K562 (cell line): ENCODE results near the gene SMIM13. TPM values are rescaled to one million over a fixed set of nuclear protein-coding genes. Genes with fewer than 3 reads are reported as not detected.
A peak's percentile ranks its signal among the peaks of the same experiment; 100 is the strongest.

Source experiments
- BACH1 ChIP-seq: fragments of 200-800 bp; sonication (Bioruptor generic); IDR thresholded peaks from 2 replicates; pipeline ENCODE4 v1.6.1; 2016; ENCODE audit warnings: missing genetic modification characterization, missing compliant biosample characterization
- CBX5 ChIP-seq: IDR thresholded peaks from 2 replicates; pipeline ENCODE4 v1.6.1; 2014; ENCODE audit warnings: low read depth, borderline replicate concordance
- CEBPB ChIP-seq: fragments of 450-650 bp; IDR thresholded peaks from 2 replicates; pipeline ENCODE4 v1.6.1; 2016; ENCODE audit warnings: missing genetic modification characterization, missing compliant biosample characterization
- CREB3 ChIP-seq: fragments of 450-650 bp; conservative IDR thresholded peaks from 2 replicates; pipeline ENCODE4 v1.6.1; 2016; ENCODE audit warnings: missing genetic modification characterization, low read depth, mild to moderate bottlenecking, missing compliant biosample characterization, moderate library complexity
- ELF4 ChIP-seq: fragments of 450-650 bp; formaldehyde crosslinking; IDR thresholded peaks from 2 replicates; pipeline ENCODE4 v1.4.0; 2022; ENCODE audit warnings: missing genetic modification characterization
- HDAC8 ChIP-seq: fragments of 450-650 bp; IDR thresholded peaks from 2 replicates; pipeline ENCODE4 v1.6.1; 2016; ENCODE audit warnings: mild to moderate bottlenecking, missing genetic modification characterization, moderate library complexity, missing compliant biosample characterization
- ILF3 ChIP-seq: fragments of 450-650 bp; IDR thresholded peaks from 2 replicates; pipeline ENCODE4 v1.6.1; 2018; ENCODE audit warnings: antibody characterized with exemption, mild to moderate bottlenecking, moderate library complexity, borderline replicate concordance
- KHSRP ChIP-seq: fragments of 450-650 bp; IDR thresholded peaks from 2 replicates; pipeline ENCODE4 v1.6.1; 2017
- MAFF ChIP-seq: IDR thresholded peaks from 2 replicates; pipeline ENCODE4 v1.6.1; 2012; ENCODE audit warnings: low read length, improper control_type of control experiment
- NKRF ChIP-seq: fragments of 450-650 bp; IDR thresholded peaks from 2 replicates; pipeline ENCODE4 v1.6.1; 2016; ENCODE audit warnings: borderline replicate concordance
- POLR2G ChIP-seq: fragments of 200-400 bp; formaldehyde crosslinking; IDR thresholded peaks from 2 replicates; pipeline ENCODE4 v1.6.1; 2017; ENCODE audit warnings: low read depth, mild to moderate bottlenecking, antibody characterized with exemption, low read length, moderate library complexity
- RCOR1 ChIP-seq, 2 experiments: IDR thresholded peaks; 2 replicates each; pipeline ENCODE4 v1.6.1; 2012; ENCODE audit warnings: low read depth in 2 of 2, low read length in 2 of 2, borderline replicate concordance in 1 of 2, improper control_type of control experiment in 1 of 2
- SOX6 ChIP-seq: fragments of 450-650 bp; IDR thresholded peaks from 2 replicates; pipeline ENCODE4 v1.6.1; 2014; ENCODE audit warnings: mild to moderate bottlenecking
- TCF3 ChIP-seq: sonication (generic); formaldehyde crosslinking; IDR thresholded peaks from 2 replicates; pipeline ENCODE4 v1.4.0; 2020; ENCODE audit warnings: mild to moderate bottlenecking, missing genetic modification reagents
- TOE1 ChIP-seq, 2 experiments: fragments of 450-650 bp in 1 of 2; sonication (generic) in 1 of 2; formaldehyde crosslinking in 1 of 2; IDR thresholded peaks; 2 replicates each; pipeline versions ENCODE4 v1.7.1 to v1.8.0; 2016 to 2022; ENCODE audit warnings: borderline replicate concordance in 2 of 2, mild to moderate bottlenecking in 2 of 2, antibody characterized with exemption in 1 of 2, inconsistent platforms in 1 of 2, low read depth in 1 of 2, missing genetic modification reagents in 1 of 2, moderate library complexity in 1 of 2
- ZBTB11 ChIP-seq, 3 experiments: fragments of 200-800 bp in 1 of 3; fragments of 250-450 bp in 1 of 3; fragments of 450-650 bp in 1 of 3; sonication (Bioruptor Pico) in 1 of 3; sonication (Bioruptor generic) in 1 of 3; formaldehyde crosslinking in 1 of 3; IDR thresholded peaks; 2 replicates each; pipeline versions ENCODE4 v1.6.1 to v1.8.0; 2016 to 2022; ENCODE audit warnings: mild to moderate bottlenecking in 2 of 3, missing genetic modification characterization in 2 of 3, missing compliant biosample characterization in 1 of 3, moderate library complexity in 1 of 3
- ZEB2 ChIP-seq: fragments of 450-650 bp; IDR thresholded peaks from 2 replicates; pipeline ENCODE4 v1.6.1; 2016
- ZNF583 ChIP-seq: fragments of 250-450 bp; sonication (Bioruptor Pico); IDR thresholded peaks from 2 replicates; pipeline ENCODE4 v1.4.0; 2020
- polyA plus RNA-seq, 8 experiments: library from polyadenylated mRNA; depleted of rRNA in 4 of 8; stranded (reverse) in 5 of 8; unstranded in 3 of 8; fragments of >200 nt; fragmentation: Nextera tagmentation in 2 of 8; fragmentation: Illumina TruSeq in 1 of 8; extraction: Ambion mirVana in 2 of 8; extraction: Trizol in 1 of 8; gene quantifications; 2 replicates each; pipeline versions ENCODE4 v1.2.1 to v1.2.3, GENCODE V29; 2011 to 2014; ENCODE audit warnings: inconsistent platforms in 1 of 8, missing spikeins in 1 of 8
- total RNA-seq, 7 experiments: library from RNA; depleted of rRNA in 6 of 7; stranded (reverse); fragments of >200 nt in 6 of 7; fragmentation: Illumina TruSeq in 2 of 7; extraction: Trizol in 2 of 7; gene quantifications; 2 replicates each; pipeline versions ENCODE4 v1.2.1 to v1.2.3, GENCODE V29; 2011 to 2021; ENCODE audit warnings: low replicate concordance in 1 of 7

Gene SMIM13
- total and polyA plus RNA-seq, 9 of the 15 experiments (the other 6 are each of a cell fraction or from before 2014, with no cell fraction given), result 5.5 to 24.8 (median 11.7) TPM

GRCh38 chr6:11143394-11144371 lies 50.0 kb downstream of the SMIM13 start (continued):
- TF ChIP-seq NKRF (0 out of 2 replicates have a peak, but pooled peaks have one; percentile 31), SOX6 (peak; percentile 72), ZEB2 (peak; percentile 64; the same call in 1 of the 2 replicates), CREB3 (tag) (0 out of 2 replicates have a peak, but pooled peaks have one; percentile 60), ZNF583 (CRISPR knock-in tag) (no peak), ILF3 (no peak), HDAC8 (tag) (peak; percentile 64; the same call in 1 of the 2 replicates), RCOR1 (IDR thresholded peaks at IDR 0.05; ENCODE audit: borderline replicate concordance in 1 of 2, low read depth in 2 of 2, low read length in 2 of 2) (peak in 1 of 2 experiments; percentile 90; a peak in 2 of 4 replicates), KHSRP (no peak), BACH1 (peak; percentile 91), CEBPB (peak; percentile 100), TOE1 (IDR thresholded peaks at IDR 0.05; ENCODE audit: borderline replicate concordance) (peak; percentile 75), TOE1 (CRISPR knock-in tag; IDR thresholded peaks at IDR 0.05; ENCODE audit: borderline replicate concordance, low read depth) (no peak), TCF3 (CRISPR knock-in tag) (0 out of 2 replicates have a peak, but pooled peaks have one; percentile 14), ELF4 (CRISPR knock-in tag) (peak; percentile 69; the same call in 1 of the 2 replicates), POLR2G (no peak), ZBTB11 (CRISPR knock-in tag; IDR thresholded peaks at IDR 0.05) (peak in 1 of 3 experiments; percentile 66; a peak in 2 of 6 replicates), MAFF (peak; percentile 87), CBX5 (peak; percentile 75; the same call in 1 of the 2 replicates)
